PC-3 (cell line): ENCODE data around the gene FDXR. TPM values are rescaled to one million over a fixed set of nuclear protein-coding genes. Genes with fewer than 3 reads are reported as not detected.
A peak's percentile ranks its signal among the peaks of the same experiment; 100 is the strongest.
"Not testable (repeated sequence)": the region's sequence is repeated elsewhere in the genome, so short reads cannot be mapped to it uniquely, and the experiment has no call there.

Experiments
- ATAC-seq: fragments of 200-7000 bp; cut with Tn5 transposase; 2 replicates; pipeline ENCODE4 v1.9.1; 2020; ENCODE audit warnings: mild to moderate bottlenecking, moderate library complexity
- BruUV-seq: library from RNA; stranded (reverse); fragments of 400-500 nt; replicated peaks from 2 replicates; lab custom pipeline; 2021; lab: Mats Ljungman, UMichigan
- CTCF ChIA-PET: fragments of 300-600 bp; sonication (Branson Sonifier 250); formaldehyde crosslinking; loops from one replicate; lab custom pipeline; 2022; ENCODE audit warnings: antibody characterized with exemption; lab: Charles Lee
- POLR2A ChIA-PET: fragments of 300-600 bp; sonication (Branson Sonifier 250); formaldehyde crosslinking; loops from one replicate; lab custom pipeline; 2022; ENCODE audit warnings: antibody characterized with exemption; ENCODE audit not compliant: unreplicated experiment; lab: Charles Lee
- DNase-seq: peaks from one replicate; pipeline ENCODE4 v3.0.0-alpha.2; 2015
- H2AFZ ChIP-seq: fragments of 300-600 bp; sonication (generic); 2 replicates; pipeline ENCODE4 v1.6.0; 2016; ENCODE audit warnings: antibody characterized with exemption, low read length
- H3F3A ChIP-seq: fragments of 300-600 bp; sonication (generic); one replicate; pipeline ENCODE4 v1.6.0; 2017; ENCODE audit warnings: antibody characterized with exemption, low read length, control low read depth, mild to moderate bottlenecking; ENCODE audit not compliant: unreplicated experiment
- H3K27ac ChIP-seq: fragments of 300-600 bp; sonication (generic); 2 replicates; pipeline ENCODE4 v1.5.1; 2016; ENCODE audit warnings: mild to moderate bottlenecking, low read length
- H3K27me3 ChIP-seq: fragments of 300-600 bp; sonication (generic); 2 replicates; pipeline ENCODE4 v1.6.1; 2016; ENCODE audit warnings: low read length, mixed read lengths
- H3K36me3 ChIP-seq: fragments of 300-600 bp; sonication (generic); 2 replicates; pipeline ENCODE4 v1.6.1; 2016; ENCODE audit warnings: low read depth, mixed run types, low read length, mixed read lengths
- H3K4me1 ChIP-seq: fragments of 300-600 bp; sonication (generic); 2 replicates; pipeline ENCODE4 v1.5.1; 2016; ENCODE audit warnings: low read length; ENCODE audit not compliant: insufficient read depth
- H3K4me2 ChIP-seq: fragments of 300-600 bp; sonication (generic); 2 replicates; pipeline ENCODE4 v1.6.0; 2016; ENCODE audit warnings: low read length
- H3K4me3 ChIP-seq: fragments of 300-600 bp; sonication (generic); 2 replicates; pipeline ENCODE4 v1.5.1; 2016; ENCODE audit warnings: mild to moderate bottlenecking, low read length, mixed read lengths
- H3K79me2 ChIP-seq: fragments of 300-600 bp; sonication (generic); 2 replicates; pipeline ENCODE4 v1.6.1; 2017; ENCODE audit warnings: low read length, mixed read lengths
- H3K9ac ChIP-seq: fragments of 300-600 bp; sonication (generic); 2 replicates; pipeline ENCODE4 v1.6.0; 2016; ENCODE audit warnings: mild to moderate bottlenecking, low read length
- H3K9me2 ChIP-seq: fragments of 300-600 bp; sonication (generic); replicated peaks from 2 replicates; pipeline ENCODE4 v1.6.1; 2016; ENCODE audit warnings: mixed run types, low read length, mixed read lengths
- H3K9me3 ChIP-seq: fragments of 300-600 bp; sonication (generic); 2 replicates; pipeline ENCODE4 v1.6.1; 2016; ENCODE audit warnings: low read length, mixed read lengths
- H4K20me1 ChIP-seq: fragments of 300-600 bp; sonication (generic); 2 replicates; pipeline ENCODE4 v1.6.1; 2016; ENCODE audit warnings: low read length, mixed read lengths
- EZH2 ChIP-seq: fragments of 300-600 bp; sonication (generic); IDR thresholded peaks from one replicate; pipeline ENCODE4 v1.6.1; 2017; ENCODE audit warnings: antibody characterized with exemption, mild to moderate bottlenecking, low read length; ENCODE audit not compliant: unreplicated experiment
- EZH2phosphoT487 ChIP-seq: fragments of 300-600 bp; sonication (generic); IDR thresholded peaks from 2 replicates; pipeline ENCODE4 v1.6.1; 2018; ENCODE audit warnings: mild to moderate bottlenecking, antibody characterized with exemption, low read length, borderline replicate concordance
- intact Hi-C: fragments of 100-400 bp; cut with micrococcal nuclease; formaldehyde crosslinking; loops from 2 replicates; pipeline ENCODE4 v1.9.0; 2023
- total RNA-seq: library from RNA; depleted of rRNA; stranded (reverse); fragments of >200 nt; gene quantifications from 2 replicates; pipeline ENCODE4 v1.2.3, GENCODE V29; 2014
- TF ChIP-seq, protein P1 (sequence below): fragments of 300-600 bp; sonication (generic); conservative IDR thresholded peaks from 2 replicates; pipeline ENCODE4 v1.5.1; 2017; ENCODE audit warnings: antibody characterized with exemption, low read depth, mild to moderate bottlenecking, low read length

FDXR gene
- total RNA-seq, 1 experiment from 2014 or later, result 28.1 TPM

DNA sequence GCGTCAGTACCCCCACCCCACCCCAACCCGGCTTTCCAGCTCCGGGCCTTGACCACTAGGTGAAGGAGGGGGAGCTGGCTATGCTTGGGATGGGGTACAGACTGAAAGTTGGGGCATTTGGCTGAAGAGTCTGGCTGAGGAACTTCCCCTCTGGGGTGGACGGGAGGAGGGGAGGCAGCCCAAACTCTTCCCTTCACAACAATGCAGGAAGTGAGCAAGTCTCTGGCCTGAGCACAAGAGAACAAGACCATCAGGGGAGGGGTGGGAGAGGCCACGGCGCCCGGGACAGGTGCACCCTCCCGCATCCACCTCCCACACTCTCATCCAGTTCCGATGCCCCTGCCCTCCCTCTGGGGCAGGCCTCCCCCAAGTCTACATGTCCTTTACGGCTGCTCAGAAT lies 44.6 kb upstream of the FDXR start:
- Histone ChIP-seq H3F3A (no peaks in the 10 kb centered on the region), H3K27me3 (peaks cover 2% of the 10 kb centered on the region; the same call in 1 of the 2 replicates), H3K9me3 (no peaks in the 10 kb centered on the region), H4K20me1 (no peaks in the 10 kb centered on the region), H2AFZ (no peak overlapping the region), H3K4me1 (no peaks in the 10 kb centered on the region), H3K4me3 (no peak overlapping the region), H3K36me3 (no peaks in the 10 kb centered on the region), H3K27ac (no peak overlapping the region), H3K9ac (no peak overlapping the region), H3K9me2 (no peaks in the 10 kb centered on the region), H3K79me2 (no peaks in the 10 kb centered on the region), H3K4me2 (no peak overlapping the region)
- intact Hi-C loops, result no loop called here
- CTCF ChIA-PET, result interaction anchor here (0.6 kb wide), 1 partner anchor 115 kb away, joined by 4 read pairs; no protein-coding TSS in a partner anchor
- POLR2A ChIA-PET, result no interaction called here
- ATAC-seq, result peak; percentile 26; the same call in 1 of the 2 replicates
- no peak for TF ChIP-seq EZH2
- TF ChIP-seq, protein P1, sequence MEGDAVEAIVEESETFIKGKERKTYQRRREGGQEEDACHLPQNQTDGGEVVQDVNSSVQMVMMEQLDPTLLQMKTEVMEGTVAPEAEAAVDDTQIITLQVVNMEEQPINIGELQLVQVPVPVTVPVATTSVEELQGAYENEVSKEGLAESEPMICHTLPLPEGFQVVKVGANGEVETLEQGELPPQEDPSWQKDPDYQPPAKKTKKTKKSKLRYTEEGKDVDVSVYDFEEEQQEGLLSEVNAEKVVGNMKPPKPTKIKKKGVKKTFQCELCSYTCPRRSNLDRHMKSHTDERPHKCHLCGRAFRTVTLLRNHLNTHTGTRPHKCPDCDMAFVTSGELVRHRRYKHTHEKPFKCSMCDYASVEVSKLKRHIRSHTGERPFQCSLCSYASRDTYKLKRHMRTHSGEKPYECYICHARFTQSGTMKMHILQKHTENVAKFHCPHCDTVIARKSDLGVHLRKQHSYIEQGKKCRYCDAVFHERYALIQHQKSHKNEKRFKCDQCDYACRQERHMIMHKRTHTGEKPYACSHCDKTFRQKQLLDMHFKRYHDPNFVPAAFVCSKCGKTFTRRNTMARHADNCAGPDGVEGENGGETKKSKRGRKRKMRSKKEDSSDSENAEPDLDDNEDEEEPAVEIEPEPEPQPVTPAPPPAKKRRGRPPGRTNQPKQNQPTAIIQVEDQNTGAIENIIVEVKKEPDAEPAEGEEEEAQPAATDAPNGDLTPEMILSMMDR, result no peak
- no peak for TF ChIP-seq EZH2phosphoT487
- DNase-seq, result no peak
- no TSS peak for BruUV-seq

DNA sequence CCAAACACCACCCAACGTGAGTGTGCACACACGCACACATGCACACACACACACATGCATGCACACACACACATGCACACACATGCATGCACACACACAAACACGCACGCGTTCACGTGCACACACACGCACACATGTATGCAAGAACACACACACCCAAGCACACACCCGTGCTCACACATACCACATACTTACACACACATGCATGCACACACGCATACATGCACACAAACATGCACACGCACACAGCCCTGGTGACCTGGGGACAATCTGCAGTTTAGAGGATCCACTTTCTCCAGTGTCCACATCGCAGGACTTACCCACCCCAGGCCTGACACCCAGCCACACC lies 44.0 kb upstream of the FDXR start:
- TF ChIP-seq EZH2 (no peak), EZH2phosphoT487 (no peak)
- TF ChIP-seq, protein P1, result no peak
- Histone ChIP-seq H3K4me2 (no peak overlapping the region), H3K27me3 (no peaks in the 10 kb centered on the region), H3K27ac (no peak overlapping the region), H3K9ac (no peak overlapping the region), H3K9me2 (no peaks in the 10 kb centered on the region), H3F3A (no peaks in the 10 kb centered on the region), H3K36me3 (no peaks in the 10 kb centered on the region), H3K9me3 (no peaks in the 10 kb centered on the region), H3K4me1 (no peaks in the 10 kb centered on the region), H4K20me1 (no peaks in the 10 kb centered on the region), H3K4me3 (no peak overlapping the region), H2AFZ (no peak overlapping the region), H3K79me2 (no peaks in the 10 kb centered on the region)
- ATAC-seq (no peak), DNase-seq (no peak)
- BruUV-seq, result no TSS peak
- ChIA-PET CTCF (no interaction called here), POLR2A (no interaction called here)
- intact Hi-C loops, result no loop called here

DNA sequence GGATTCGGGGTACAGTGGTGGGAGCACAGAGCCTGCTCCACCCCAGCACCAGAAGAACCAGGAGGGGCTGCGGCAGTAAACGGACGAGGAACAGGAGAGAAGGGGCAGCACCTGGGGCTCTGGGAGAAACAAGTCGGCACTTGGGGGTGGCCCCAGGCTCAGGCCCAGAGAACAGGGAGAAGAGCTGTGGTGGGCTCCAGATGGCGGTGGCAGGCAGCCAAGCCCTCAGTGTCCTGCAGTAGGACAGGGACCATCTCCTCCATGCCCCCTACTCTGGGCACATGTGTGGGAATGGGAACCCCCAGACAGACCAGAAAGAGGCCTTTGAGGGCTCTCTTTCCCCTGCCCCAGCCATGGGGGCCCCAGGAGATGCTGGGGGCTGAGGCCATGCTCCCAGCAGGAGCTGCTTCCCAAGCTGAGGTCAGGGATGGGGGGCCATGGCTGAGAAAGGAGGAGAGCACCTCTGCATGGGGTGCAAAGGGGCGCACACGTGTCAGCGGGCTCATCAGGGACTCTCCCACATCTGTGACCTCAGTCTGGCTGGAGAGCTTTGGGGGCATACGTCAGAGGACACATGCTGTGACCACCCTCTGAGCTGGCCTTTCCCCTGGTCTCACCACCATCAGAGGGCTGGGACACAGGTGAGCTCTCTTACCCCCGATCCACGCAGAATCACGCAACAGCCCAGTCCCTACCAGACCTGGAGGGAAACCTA lies 43.5 kb upstream of the FDXR start:
- Histone ChIP-seq H3K4me2 (no peak overlapping the region), H3F3A (no peaks in the 10 kb centered on the region), H3K79me2 (no peaks in the 10 kb centered on the region), H3K27ac (no peak overlapping the region), H3K4me1 (no peaks in the 10 kb centered on the region), H3K9ac (no peak overlapping the region), H2AFZ (no peak overlapping the region), H4K20me1 (no peaks in the 10 kb centered on the region), H3K4me3 (no peak overlapping the region), H3K27me3 (no peaks in the 10 kb centered on the region), H3K36me3 (no peaks in the 10 kb centered on the region), H3K9me3 (no peaks in the 10 kb centered on the region), H3K9me2 (no peaks in the 10 kb centered on the region)
- ChIA-PET CTCF (no interaction called here), POLR2A (no interaction called here)
- DNase-seq (no peak), ATAC-seq (no peak)
- TF ChIP-seq EZH2 (no peak), EZH2phosphoT487 (no peak)
- TF ChIP-seq, protein P1, result no peak
- intact Hi-C loops, result no loop called here
- BruUV-seq, result no TSS peak

DNA sequence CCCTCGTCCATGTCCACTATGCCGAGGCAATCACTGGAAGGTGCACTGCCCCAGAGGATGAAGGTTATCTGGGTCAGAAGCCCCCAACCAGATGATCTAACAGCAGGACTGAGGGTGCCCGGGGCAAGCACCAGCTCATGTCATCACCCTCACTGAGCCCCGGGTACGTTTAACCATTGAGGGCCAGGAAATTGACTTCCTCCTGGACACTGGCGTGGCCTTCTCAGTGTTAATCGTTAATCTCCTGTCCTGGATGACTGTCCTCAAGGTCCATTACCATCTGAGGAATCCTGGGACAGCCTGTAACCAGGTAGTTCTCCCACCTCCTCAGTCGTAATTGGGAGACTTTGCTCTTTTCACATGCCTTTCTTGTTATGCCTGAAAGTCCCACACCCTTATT lies 38.6 kb upstream of the FDXR start:
- H2AFZ ChIP-seq, H3K36me3 ChIP-seq, H3K9ac ChIP-seq, H4K20me1 ChIP-seq, H3K79me2 ChIP-seq, H3K4me1 ChIP-seq, BruUV-seq, H3F3A ChIP-seq, H3K27me3 ChIP-seq, H3K4me2 ChIP-seq, H3K9me3 ChIP-seq, H3K27ac ChIP-seq, ATAC-seq, intact Hi-C loops, DNase-seq, POLR2A ChIA-PET, CTCF ChIA-PET, H3K9me2 ChIP-seq, H3K4me3 ChIP-seq: not testable (repeated sequence)
